ENCODE data around the gene SAPCD2.

The SAPCD2 gene

GRCh38 chr9:137015540-137015930 is 54.8 kb downstream of the SAPCD2 start:
- Histone ChIP-seq H3K27ac (ENCODE audit: low read depth, low read length) (no peak overlapping the region), H3K27me3 (ENCODE audit: control insufficient read depth, insufficient read depth, low read length) (no peaks in the 10 kb centered on the region), H3K36me3 (ENCODE audit: control insufficient read depth, insufficient read depth, low read length) (peaks cover 8% of the 10 kb centered on the region), H3K9ac (ENCODE audit: low read length) (no peak overlapping the region), H3K4me3 (ENCODE audit: low read length) (no peak overlapping the region), H3K4me1 (ENCODE audit: control insufficient read depth, insufficient read depth, low read length) (no peaks in the 10 kb centered on the region)

GRCh38 chr9:137014776-137015539 is 55.4 kb downstream of the SAPCD2 start:
- Histone ChIP-seq H3K4me1 (ENCODE audit: control insufficient read depth, insufficient read depth, low read length) (no peaks in the 10 kb centered on the region), H3K27ac (ENCODE audit: low read depth, low read length) (no peak overlapping the region), H3K4me3 (ENCODE audit: low read length) (no peak overlapping the region), H3K9ac (ENCODE audit: low read length) (no peak overlapping the region), H3K36me3 (ENCODE audit: control insufficient read depth, insufficient read depth, low read length) (peaks cover 8% of the 10 kb centered on the region), H3K27me3 (ENCODE audit: control insufficient read depth, insufficient read depth, low read length) (no peaks in the 10 kb centered on the region)

GRCh38 chr9:137014166-137014565 is 56.2 kb downstream of the SAPCD2 start:
- H3K4me1 ChIP-seq (ENCODE audit: control insufficient read depth, insufficient read depth, low read length): no peaks in the 10 kb centered on the region
- H3K27me3 ChIP-seq (ENCODE audit: control insufficient read depth, insufficient read depth, low read length): no peaks in the 10 kb centered on the region
- H3K9ac ChIP-seq (ENCODE audit: low read length): no peak overlapping the region
- peaks cover 8% of the 10 kb centered on the region for H3K36me3 ChIP-seq (ENCODE audit: control insufficient read depth, insufficient read depth, low read length)
- no peak overlapping the region for H3K4me3 ChIP-seq (ENCODE audit: low read length)
- H3K27ac ChIP-seq (ENCODE audit: low read depth, low read length): no peak overlapping the region

- no peaks in the 10 kb centered on the region for H3K27me3 ChIP-seq (ENCODE audit: control insufficient read depth, insufficient read depth, low read length)
- H3K36me3 ChIP-seq (ENCODE audit: control insufficient read depth, insufficient read depth, low read length): peaks cover 8% of the 10 kb centered on the region
- H3K27ac ChIP-seq (ENCODE audit: low read depth, low read length): no peak overlapping the region
- H3K4me1 ChIP-seq (ENCODE audit: control insufficient read depth, insufficient read depth, low read length): no peaks in the 10 kb centered on the region
- H3K9ac ChIP-seq (ENCODE audit: low read length): no peak overlapping the region
- H3K4me3 ChIP-seq (ENCODE audit: low read length): no peak overlapping the region
Observed at GRCh38 chr9:137013571-137013940, 56.8 kb downstream of the SAPCD2 start.

- Histone ChIP-seq H3K9ac (ENCODE audit: low read length) (no peak overlapping the region), H3K27me3 (ENCODE audit: control insufficient read depth, insufficient read depth, low read length) (no peaks in the 10 kb centered on the region), H3K27ac (ENCODE audit: low read depth, low read length) (no peak overlapping the region), H3K36me3 (ENCODE audit: control insufficient read depth, insufficient read depth, low read length) (peaks cover 8% of the 10 kb centered on the region), H3K4me1 (ENCODE audit: control insufficient read depth, insufficient read depth, low read length) (no peaks in the 10 kb centered on the region), H3K4me3 (ENCODE audit: low read length) (no peak overlapping the region)
Observed at GRCh38 chr9:137012694-137013570, 57.4 kb downstream of the SAPCD2 start.

Data from rectal smooth muscle tissue (tissue), 1 donor.